Neural crest cell (in vitro differentiated cells): ENCODE results near the gene EYS. TPM values are rescaled to one million over a fixed set of nuclear protein-coding genes. Genes with fewer than 3 reads are reported as not detected.
"Not testable (repeated sequence)": the region's sequence is repeated elsewhere in the genome, so short reads cannot be mapped to it uniquely, and the experiment has no call there.

Experiments
- DNase-seq: peaks from one replicate; pipeline ENCODE4 v3.0.0; 2021; ENCODE audit warnings: low read depth, mixed read lengths, low spot score
- H3K27ac Mint-ChIP-seq: one replicate; pipeline ENCODE4 v1.8.0; 2021; ENCODE audit warnings: mild to moderate bottlenecking, mixed read lengths; ENCODE audit not compliant: unreplicated experiment
- H3K27me3 Mint-ChIP-seq: 2 replicates; pipeline ENCODE4 v1.8.0; 2021; ENCODE audit warnings: low read depth, mild to moderate bottlenecking, mixed read lengths
- H3K36me3 Mint-ChIP-seq: 2 replicates; pipeline ENCODE4 v1.8.0; 2021; ENCODE audit warnings: low read depth, mild to moderate bottlenecking, mixed read lengths
- H3K4me1 Mint-ChIP-seq: 2 replicates; pipeline ENCODE4 v1.8.0; 2021; ENCODE audit warnings: mixed read lengths
- H3K4me3 Mint-ChIP-seq: one replicate; pipeline ENCODE4 v1.8.0; 2021; ENCODE audit warnings: mild to moderate bottlenecking, mixed read lengths
- H3K9me3 Mint-ChIP-seq: 2 replicates; pipeline ENCODE4 v1.8.0; 2021; ENCODE audit warnings: mixed read lengths
- total RNA-seq: library from RNA; stranded (reverse); gene quantifications from 2 replicates; pipeline ENCODE4 v1.2.1, GENCODE V29; 2021
- TF ChIP-seq, protein P1 (sequence below): fragments of 200-600 bp; sonication (generic); conservative IDR thresholded peaks from 2 replicates; pipeline ENCODE4 v1.5.0; 2021; ENCODE audit warnings: antibody characterized with exemption, mild to moderate bottlenecking

Gene EYS
- total RNA-seq, 1 donor from 2014 or later, result 0.40 TPM

DNA sequence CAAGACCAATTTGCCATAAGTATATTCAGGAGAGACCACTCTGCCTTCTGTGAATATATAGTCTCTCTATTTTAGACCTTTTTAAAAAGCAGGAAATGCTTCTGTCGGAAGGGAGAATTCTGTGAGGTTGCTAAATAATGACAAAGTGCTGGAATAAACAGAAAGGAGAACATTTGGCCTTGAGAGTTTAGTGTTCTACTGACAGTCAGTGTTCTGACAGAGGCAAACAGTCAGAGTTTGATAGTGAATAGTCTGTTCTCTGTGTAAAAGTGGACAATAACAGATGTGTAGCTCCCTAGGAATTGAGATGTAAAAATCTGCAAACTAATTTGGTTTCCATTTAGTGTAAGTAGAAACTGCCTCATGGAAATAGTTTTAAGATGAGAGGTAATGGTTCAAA is 1850.8 kb downstream of the EYS start:
- no peak for DNase-seq
- Mint-ChIP-seq H3K4me3 (no peak overlapping the region), H3K36me3 (peaks cover 2% of the 10 kb centered on the region), H3K9me3 (no peaks in the 10 kb centered on the region), H3K4me1 (no peaks in the 10 kb centered on the region), H3K27ac (no peak overlapping the region), H3K27me3 (no peaks in the 10 kb centered on the region)
- TF ChIP-seq, protein P1, sequence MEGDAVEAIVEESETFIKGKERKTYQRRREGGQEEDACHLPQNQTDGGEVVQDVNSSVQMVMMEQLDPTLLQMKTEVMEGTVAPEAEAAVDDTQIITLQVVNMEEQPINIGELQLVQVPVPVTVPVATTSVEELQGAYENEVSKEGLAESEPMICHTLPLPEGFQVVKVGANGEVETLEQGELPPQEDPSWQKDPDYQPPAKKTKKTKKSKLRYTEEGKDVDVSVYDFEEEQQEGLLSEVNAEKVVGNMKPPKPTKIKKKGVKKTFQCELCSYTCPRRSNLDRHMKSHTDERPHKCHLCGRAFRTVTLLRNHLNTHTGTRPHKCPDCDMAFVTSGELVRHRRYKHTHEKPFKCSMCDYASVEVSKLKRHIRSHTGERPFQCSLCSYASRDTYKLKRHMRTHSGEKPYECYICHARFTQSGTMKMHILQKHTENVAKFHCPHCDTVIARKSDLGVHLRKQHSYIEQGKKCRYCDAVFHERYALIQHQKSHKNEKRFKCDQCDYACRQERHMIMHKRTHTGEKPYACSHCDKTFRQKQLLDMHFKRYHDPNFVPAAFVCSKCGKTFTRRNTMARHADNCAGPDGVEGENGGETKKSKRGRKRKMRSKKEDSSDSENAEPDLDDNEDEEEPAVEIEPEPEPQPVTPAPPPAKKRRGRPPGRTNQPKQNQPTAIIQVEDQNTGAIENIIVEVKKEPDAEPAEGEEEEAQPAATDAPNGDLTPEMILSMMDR, result no peak

DNA sequence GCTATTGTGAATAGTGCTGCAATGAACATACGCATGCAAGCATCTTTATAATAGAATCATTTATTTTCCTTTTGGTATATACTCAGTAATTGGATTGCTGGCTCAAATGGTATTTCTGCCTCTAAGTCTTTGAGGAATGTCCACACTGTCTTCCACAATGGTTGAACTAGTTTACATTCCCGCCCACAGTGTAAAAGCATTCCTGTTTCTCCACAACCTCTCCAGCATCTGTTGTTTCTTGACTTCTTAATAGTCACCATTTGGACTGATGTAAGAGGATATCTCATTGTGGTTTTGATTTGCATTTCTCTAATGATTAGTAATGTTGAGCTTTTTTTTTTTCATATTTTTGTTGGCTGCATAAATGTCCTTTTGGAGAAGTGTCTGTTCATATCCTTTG is 1862.7 kb downstream of the EYS start:
- DNase-seq, result no peak
- no peaks in the 10 kb centered on the region for H3K4me1 Mint-ChIP-seq

DNA sequence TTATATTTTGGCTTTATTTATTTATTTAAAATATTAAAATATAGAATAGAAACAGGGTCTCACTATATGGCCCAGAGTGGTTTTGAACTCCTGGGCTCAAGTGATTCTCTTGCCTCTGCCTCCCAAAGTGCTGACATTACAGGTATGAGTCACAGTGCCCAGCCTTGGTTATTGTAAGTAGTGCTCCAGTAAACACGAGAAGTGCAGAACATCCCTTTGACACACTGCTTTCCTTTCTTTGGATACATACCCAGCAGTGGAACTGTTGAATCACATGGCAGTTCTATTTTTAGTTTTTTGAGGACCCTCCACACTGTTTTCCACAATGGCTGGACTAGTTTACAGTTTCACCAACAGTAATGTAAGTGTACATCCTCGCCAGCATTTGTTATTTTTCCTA is 1867.5 kb downstream of the EYS start:
- H3K4me1 Mint-ChIP-seq, result no peaks in the 10 kb centered on the region
- TF ChIP-seq, protein P1, result no peak
- peaks cover 12% of the 10 kb centered on the region for H3K9me3 Mint-ChIP-seq
- DNase-seq, result no peak
- H3K27me3 Mint-ChIP-seq, result no peaks in the 10 kb centered on the region
- no peaks in the 10 kb centered on the region for H3K36me3 Mint-ChIP-seq
- H3K4me3 Mint-ChIP-seq, result no peak overlapping the region
- H3K27ac Mint-ChIP-seq, result no peak overlapping the region

More for the DNA sequence above, 1862.7 kb downstream of the EYS start:
- Mint-ChIP-seq H3K9me3 (peaks cover 9% of the 10 kb centered on the region), H3K4me3 (no peak overlapping the region), H3K27ac (no peak overlapping the region), H3K27me3 (no peaks in the 10 kb centered on the region), H3K36me3 (no peaks in the 10 kb centered on the region)
- TF ChIP-seq, protein P1, result no peak

DNA sequence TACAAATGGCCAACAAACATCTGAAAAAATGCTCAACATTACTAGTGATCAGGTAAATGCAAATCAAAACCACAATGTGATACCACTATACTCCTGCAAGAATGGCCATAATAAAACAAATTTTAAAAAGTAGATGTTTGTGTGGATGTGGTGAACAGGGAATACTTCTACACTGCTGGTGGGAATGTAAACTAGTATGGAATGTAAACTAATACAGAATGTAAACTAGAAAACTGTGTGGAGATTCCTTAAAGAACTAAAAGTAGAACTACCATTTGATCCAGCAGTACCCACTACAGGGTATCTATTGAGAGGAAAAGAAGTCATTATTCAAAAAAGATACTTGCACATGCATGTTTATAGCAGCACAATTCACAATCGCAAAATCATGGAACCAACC is 1878.3 kb downstream of the EYS start:
- not testable (repeated sequence) for H3K36me3 Mint-ChIP-seq, H3K27me3 Mint-ChIP-seq, H3K4me3 Mint-ChIP-seq, H3K4me1 Mint-ChIP-seq, DNase-seq, H3K27ac Mint-ChIP-seq
- peaks cover 37% of the 10 kb centered on the region for H3K9me3 Mint-ChIP-seq

DNA sequence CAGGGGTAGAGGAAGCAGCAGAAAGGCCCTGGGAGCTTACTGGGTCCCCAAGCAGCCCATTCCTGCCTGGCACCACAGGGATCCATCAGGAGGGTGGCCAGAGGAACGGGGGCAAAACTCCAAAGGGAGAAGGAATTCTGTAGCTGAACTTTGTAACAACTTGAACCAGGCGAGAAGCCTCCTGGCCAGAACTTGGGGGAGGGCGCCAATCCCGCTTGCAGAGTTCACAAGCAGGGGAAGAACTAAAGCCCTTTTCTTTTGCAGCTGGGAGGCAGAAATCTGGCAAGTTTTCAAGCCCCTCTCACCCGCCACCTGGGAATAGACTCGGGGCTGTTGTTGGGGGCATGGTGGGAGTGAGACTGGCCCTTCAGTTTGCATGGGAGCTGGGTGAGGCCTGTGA is 1882.3 kb downstream of the EYS start:
- TF ChIP-seq, protein P1, result no peak
- Mint-ChIP-seq H3K27me3 (no peaks in the 10 kb centered on the region), H3K36me3 (peaks cover 5% of the 10 kb centered on the region), H3K27ac (no peak overlapping the region), H3K4me1 (peaks cover 6% of the 10 kb centered on the region), H3K9me3 (peaks cover 23% of the 10 kb centered on the region), H3K4me3 (no peak overlapping the region)
- DNase-seq, result no peak

DNA sequence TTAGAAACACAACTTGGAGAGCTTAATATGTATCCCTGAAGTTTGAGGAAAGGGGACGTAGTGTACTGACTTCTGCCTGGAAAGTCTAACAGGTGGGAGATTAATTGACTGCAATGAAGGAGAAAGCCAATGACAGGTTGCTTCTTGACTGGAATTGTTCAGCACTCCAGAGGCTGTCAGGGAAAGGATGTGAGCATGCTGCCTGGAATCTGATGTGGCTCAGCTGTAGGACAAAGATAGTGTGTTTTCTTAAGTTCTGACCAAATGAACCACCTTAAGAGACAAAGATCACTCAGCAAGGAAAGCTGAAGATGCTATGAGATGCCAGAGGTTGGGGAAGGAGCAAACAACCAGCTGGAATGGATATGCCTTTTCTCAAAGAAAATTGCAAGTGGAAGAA is 1885.6 kb downstream of the EYS start:
- DNase-seq, result no peak
- Mint-ChIP-seq H3K9me3 (peaks cover 8% of the 10 kb centered on the region), H3K36me3 (peaks cover 3% of the 10 kb centered on the region), H3K4me3 (no peak overlapping the region), H3K27me3 (no peaks in the 10 kb centered on the region), H3K27ac (no peak overlapping the region), H3K4me1 (peaks cover 10% of the 10 kb centered on the region)
- TF ChIP-seq, protein P1, result no peak
